ENCODE measurements around the gene HIRA.
"Not testable (repeated sequence)": the region's sequence is repeated elsewhere in the genome, so short reads cannot be mapped to it uniquely, and the experiment has no call there.

- TF ChIP-seq EZH2 (IDR thresholded peaks at IDR 0.05; ENCODE audit: borderline replicate concordance, low read length); CTCF (conservative IDR thresholded peaks at IDR 0.05 in 1 of 2, IDR thresholded peaks at IDR 0.05 in 1 of 2; ENCODE audit: extremely low read depth in 1 of 2, insufficient read depth in 1 of 2, low read depth in 1 of 2, low read length in 2 of 2): not testable (repeated sequence)
Observed at GRCh38 chr22:19330205-19330604, 101.3 kb downstream of the HIRA start.
